ENCODE measurements around the gene SH2D1B.

The SH2D1B gene

DNA sequence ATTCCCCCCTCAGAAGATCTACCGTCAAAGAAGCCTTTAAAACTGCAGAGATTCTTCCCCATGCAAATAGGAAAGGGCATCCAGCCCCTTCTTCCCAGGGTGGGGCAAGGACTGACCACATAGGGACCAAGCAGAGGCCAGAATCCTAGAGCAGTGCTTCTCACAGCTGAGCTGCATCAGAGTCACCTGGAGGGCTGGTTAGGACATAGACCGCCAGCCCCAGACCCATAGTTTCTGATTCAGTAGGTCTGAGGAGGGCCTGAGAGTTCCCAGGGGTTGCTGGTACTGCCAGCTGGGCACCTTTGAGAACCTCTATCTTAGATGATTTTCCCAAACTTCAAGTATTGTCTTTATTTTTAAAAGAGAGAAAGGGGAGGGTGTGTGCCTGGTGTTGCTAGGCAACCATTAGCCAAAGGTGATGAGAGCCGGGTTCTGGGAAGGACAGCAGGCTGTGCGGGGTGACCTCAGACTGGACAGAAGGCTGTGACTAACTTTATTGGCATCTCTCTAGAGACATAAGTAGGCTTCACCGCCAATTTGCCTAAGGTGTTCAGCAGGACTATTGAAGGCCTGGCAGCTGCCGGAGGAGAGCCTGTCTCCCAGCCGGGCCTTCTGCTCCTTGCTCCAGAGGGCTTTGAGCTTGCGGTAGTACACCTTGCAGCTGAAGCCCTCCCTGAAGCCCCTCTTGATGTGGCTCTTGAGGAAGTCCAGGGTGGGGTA, 38.2 kb downstream of the SH2D1B start:
- no peaks in the 10 kb centered on the region for H3K27me3 ChIP-seq (ENCODE audit: insufficient read depth, poor library complexity, severe bottlenecking)
- no peak for TF ChIP-seq SPI1 (IDR thresholded peaks at IDR 0.05; ENCODE audit: borderline replicate concordance, low read depth)
- TF ChIP-seq GABPA (IDR thresholded peaks at IDR 0.05; ENCODE audit: low read depth): no peak
- no peak for DNase-seq (ENCODE audit: low read depth in 1 of 2, low spot score in 1 of 2)
- no peak overlapping the region for H3K4me3 ChIP-seq (replicated peaks; ENCODE audit: insufficient read depth, low read length)
- H3K27ac ChIP-seq (replicated peaks): no peak overlapping the region

DNA sequence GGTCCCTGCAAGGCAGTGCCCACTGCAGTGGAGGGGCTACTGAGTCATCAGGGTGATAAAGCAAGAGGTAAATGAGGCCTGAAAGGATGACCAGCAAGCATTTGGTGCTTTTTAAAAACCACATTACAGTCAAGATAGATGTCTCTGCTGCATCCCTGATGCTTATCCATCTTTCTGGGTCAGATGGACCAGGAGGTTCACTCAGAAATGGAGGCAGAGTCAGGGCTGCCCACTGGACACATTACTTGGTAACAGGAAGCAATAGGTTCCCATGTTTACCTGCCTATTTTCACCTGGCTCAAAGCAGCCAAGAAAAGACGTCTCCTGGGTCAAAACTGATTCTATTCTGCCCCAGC, 38.9 kb downstream of the SH2D1B start:
- no peak for TF ChIP-seq SPI1 (IDR thresholded peaks at IDR 0.05; ENCODE audit: borderline replicate concordance, low read depth)
- TF ChIP-seq, protein P1, sequence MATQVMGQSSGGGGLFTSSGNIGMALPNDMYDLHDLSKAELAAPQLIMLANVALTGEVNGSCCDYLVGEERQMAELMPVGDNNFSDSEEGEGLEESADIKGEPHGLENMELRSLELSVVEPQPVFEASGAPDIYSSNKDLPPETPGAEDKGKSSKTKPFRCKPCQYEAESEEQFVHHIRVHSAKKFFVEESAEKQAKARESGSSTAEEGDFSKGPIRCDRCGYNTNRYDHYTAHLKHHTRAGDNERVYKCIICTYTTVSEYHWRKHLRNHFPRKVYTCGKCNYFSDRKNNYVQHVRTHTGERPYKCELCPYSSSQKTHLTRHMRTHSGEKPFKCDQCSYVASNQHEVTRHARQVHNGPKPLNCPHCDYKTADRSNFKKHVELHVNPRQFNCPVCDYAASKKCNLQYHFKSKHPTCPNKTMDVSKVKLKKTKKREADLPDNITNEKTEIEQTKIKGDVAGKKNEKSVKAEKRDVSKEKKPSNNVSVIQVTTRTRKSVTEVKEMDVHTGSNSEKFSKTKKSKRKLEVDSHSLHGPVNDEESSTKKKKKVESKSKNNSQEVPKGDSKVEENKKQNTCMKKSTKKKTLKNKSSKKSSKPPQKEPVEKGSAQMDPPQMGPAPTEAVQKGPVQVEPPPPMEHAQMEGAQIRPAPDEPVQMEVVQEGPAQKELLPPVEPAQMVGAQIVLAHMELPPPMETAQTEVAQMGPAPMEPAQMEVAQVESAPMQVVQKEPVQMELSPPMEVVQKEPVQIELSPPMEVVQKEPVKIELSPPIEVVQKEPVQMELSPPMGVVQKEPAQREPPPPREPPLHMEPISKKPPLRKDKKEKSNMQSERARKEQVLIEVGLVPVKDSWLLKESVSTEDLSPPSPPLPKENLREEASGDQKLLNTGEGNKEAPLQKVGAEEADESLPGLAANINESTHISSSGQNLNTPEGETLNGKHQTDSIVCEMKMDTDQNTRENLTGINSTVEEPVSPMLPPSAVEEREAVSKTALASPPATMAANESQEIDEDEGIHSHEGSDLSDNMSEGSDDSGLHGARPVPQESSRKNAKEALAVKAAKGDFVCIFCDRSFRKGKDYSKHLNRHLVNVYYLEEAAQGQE (IDR thresholded peaks at IDR 0.05; ENCODE audit: insufficient replicate concordance, low read depth): no peak
- TF ChIP-seq POLR2AphosphoS5 (IDR thresholded peaks at IDR 0.05; ENCODE audit: low read depth): no peak
- no peaks in the 10 kb centered on the region for H3K27me3 ChIP-seq (ENCODE audit: insufficient read depth, poor library complexity, severe bottlenecking)
- no peak overlapping the region for H3K4me3 ChIP-seq (replicated peaks; ENCODE audit: insufficient read depth, low read length)
- DNase-seq (ENCODE audit: low read depth in 1 of 2, low spot score in 1 of 2): no peak
- no peak overlapping the region for H3K27ac ChIP-seq (replicated peaks)

DNA sequence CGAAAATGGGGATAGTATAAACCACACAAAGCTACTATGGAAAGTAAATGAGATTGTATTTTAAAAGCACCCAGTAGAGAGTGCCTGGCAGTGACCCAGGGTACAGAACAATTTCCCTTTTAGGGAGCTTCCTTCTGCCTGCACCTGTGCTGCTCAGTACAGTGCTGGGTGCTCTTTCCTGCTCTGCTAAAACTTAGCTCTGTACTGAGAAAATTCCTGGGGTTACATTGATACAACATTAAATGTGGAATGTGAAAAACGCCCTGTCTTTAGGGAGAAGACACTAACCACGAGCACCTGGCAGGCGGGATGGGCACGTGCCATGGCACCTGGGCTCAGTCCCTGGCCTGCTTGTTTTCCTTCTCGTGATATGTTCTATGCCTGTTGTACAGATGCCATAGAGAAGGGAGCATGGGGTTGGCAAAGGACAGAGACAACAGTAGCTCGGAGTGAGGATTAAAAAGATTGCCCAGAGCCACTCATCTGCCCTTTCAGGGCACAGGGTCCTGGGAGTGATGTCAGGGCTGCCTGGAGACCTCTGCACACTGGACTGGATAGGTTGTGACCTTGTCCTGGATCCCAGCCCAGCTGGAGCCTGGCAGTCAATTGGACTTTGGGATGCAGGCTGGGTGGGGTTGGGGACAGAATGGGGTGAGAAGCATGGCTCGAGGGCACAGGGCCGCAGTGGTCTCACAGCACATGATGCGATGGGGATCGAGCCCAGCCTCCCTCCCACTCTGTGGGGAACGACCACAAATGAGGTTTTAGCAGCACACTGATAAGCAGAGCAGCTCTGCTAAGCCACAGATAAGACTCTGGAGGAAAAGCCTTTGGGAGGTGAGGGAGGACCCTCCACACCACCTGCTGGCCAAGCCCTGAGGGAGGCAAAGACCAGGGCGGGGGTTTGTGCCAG, 39.5 kb downstream of the SH2D1B start:
- TF ChIP-seq GABPA (IDR thresholded peaks at IDR 0.05; ENCODE audit: low read depth): no peak
- TF ChIP-seq SPI1 (IDR thresholded peaks at IDR 0.05; ENCODE audit: borderline replicate concordance, low read depth): no peak
- TF ChIP-seq, protein P1 (IDR thresholded peaks at IDR 0.05; ENCODE audit: insufficient replicate concordance, low read depth): no peak
- TF ChIP-seq, protein P2, sequence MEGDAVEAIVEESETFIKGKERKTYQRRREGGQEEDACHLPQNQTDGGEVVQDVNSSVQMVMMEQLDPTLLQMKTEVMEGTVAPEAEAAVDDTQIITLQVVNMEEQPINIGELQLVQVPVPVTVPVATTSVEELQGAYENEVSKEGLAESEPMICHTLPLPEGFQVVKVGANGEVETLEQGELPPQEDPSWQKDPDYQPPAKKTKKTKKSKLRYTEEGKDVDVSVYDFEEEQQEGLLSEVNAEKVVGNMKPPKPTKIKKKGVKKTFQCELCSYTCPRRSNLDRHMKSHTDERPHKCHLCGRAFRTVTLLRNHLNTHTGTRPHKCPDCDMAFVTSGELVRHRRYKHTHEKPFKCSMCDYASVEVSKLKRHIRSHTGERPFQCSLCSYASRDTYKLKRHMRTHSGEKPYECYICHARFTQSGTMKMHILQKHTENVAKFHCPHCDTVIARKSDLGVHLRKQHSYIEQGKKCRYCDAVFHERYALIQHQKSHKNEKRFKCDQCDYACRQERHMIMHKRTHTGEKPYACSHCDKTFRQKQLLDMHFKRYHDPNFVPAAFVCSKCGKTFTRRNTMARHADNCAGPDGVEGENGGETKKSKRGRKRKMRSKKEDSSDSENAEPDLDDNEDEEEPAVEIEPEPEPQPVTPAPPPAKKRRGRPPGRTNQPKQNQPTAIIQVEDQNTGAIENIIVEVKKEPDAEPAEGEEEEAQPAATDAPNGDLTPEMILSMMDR (IDR thresholded peaks at IDR 0.05; ENCODE audit: insufficient read depth, low read length): no peak
- TF ChIP-seq POLR2AphosphoS5 (IDR thresholded peaks at IDR 0.05; ENCODE audit: low read depth): no peak; the same call in 1 of the 2 replicates
- DNase-seq (ENCODE audit: low read depth in 1 of 2, low spot score in 1 of 2): no peak
- Histone ChIP-seq H3K4me3 (replicated peaks; ENCODE audit: insufficient read depth, low read length) (no peak overlapping the region), H3K27ac (replicated peaks) (no peak overlapping the region), H3K27me3 (ENCODE audit: insufficient read depth, poor library complexity, severe bottlenecking) (no peaks in the 10 kb centered on the region)

DNA sequence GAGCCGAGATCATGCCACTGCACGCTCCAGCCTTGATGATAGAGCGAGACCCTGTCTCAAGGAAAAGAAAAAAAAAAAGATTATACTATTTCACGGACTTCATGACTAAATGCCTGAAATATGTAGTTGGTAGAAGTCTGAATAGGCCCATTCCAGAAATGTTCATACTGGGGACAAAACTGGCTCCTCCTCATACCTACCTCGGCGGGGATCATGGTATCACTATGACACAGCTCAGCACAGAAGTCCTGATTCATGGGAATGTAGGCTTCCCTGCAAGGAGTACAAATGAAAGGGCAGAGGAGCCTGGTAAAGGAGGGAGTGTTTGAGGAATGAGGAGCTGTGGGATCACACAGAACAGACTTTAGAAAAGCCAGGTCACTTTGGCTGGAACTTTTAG, 40.3 kb downstream of the SH2D1B start:
- DNase-seq (ENCODE audit: low read depth in 1 of 2, low spot score in 1 of 2): no peak
- Histone ChIP-seq H3K27ac (replicated peaks) (no peak overlapping the region), H3K4me3 (replicated peaks; ENCODE audit: insufficient read depth, low read length) (no peak overlapping the region), H3K27me3 (ENCODE audit: insufficient read depth, poor library complexity, severe bottlenecking) (no peaks in the 10 kb centered on the region)
- TF ChIP-seq, protein P1 (IDR thresholded peaks at IDR 0.05; ENCODE audit: insufficient replicate concordance, low read depth): no peak
- TF ChIP-seq SPI1 (IDR thresholded peaks at IDR 0.05; ENCODE audit: borderline replicate concordance, low read depth) (no peak), GABPA (IDR thresholded peaks at IDR 0.05; ENCODE audit: low read depth) (no peak), POLR2AphosphoS5 (IDR thresholded peaks at IDR 0.05; ENCODE audit: low read depth) (no peak)
- TF ChIP-seq, protein P2 (IDR thresholded peaks at IDR 0.05; ENCODE audit: insufficient read depth, low read length): no peak
